ENCODE measurements around the gene SLC25A42. TPM values are rescaled to one million over a fixed set of nuclear protein-coding genes. Genes with fewer than 3 reads are reported as not detected.

The SLC25A42 gene
- total and polyA plus RNA-seq, 2 of the 13 experiments (the other 11 are each of a cell fraction or from before 2014, with no cell fraction given), result 12.8 to 18.3 TPM

- TF ChIP-seq ATF4 (CRISPR knock-in tag; IDR thresholded peaks at IDR 0.05) (peak in 1 of 2 experiments; percentile 76; a peak in 1 of 4 replicates), ZHX1 (CRISPR knock-in tag; IDR thresholded peaks at IDR 0.05; ENCODE audit: low read depth) (no peak), ZNF766 (CRISPR knock-in tag; IDR thresholded peaks at IDR 0.05; ENCODE audit: borderline replicate concordance) (peak; percentile 61; the same call in 1 of the 2 replicates), ZNF580 (CRISPR knock-in tag; IDR thresholded peaks at IDR 0.05; ENCODE audit: borderline replicate concordance, low read depth) (peak; percentile 96; the same call in 1 of the 2 replicates), SRY (CRISPR knock-in tag; IDR thresholded peaks at IDR 0.05) (peak; percentile 90), HDAC2 (CRISPR knock-in tag; IDR thresholded peaks at IDR 0.05) (peak; percentile 67), POGZ (CRISPR knock-in tag; IDR thresholded peaks at IDR 0.05) (peak; percentile 67), E2F5 (CRISPR knock-in tag; conservative IDR thresholded peaks at IDR 0.05) (no peak; the same call in 1 of the 2 replicates), NFAT5 (CRISPR knock-in tag; IDR thresholded peaks at IDR 0.05) (peak; percentile 97), ZNF687 (CRISPR knock-in tag; IDR thresholded peaks at IDR 0.05) (peak; percentile 99), TBL1XR1 (IDR thresholded peaks at IDR 0.05; ENCODE audit: borderline replicate concordance, low read length, partially characterized antibody) (no peak), BHLHE40 (IDR thresholded peaks at IDR 0.05; ENCODE audit: low read length) (peak; percentile 24; the same call in 1 of the 2 replicates)
These were observed 30.2 kb upstream of the SLC25A42 start, which contains the start of the genes ARMC6 and SUGP2 (continued) for GRCh38 chr19:19033426-19034203.

All from HepG2 (cell line).